WI38 (cell line): ENCODE results near the gene TRIM42.

ENCODE experiments used
- H3K4me3 ChIP-seq: 2 replicates; pipeline ENCODE4 v1.5.1; 2011; ENCODE audit warnings: low read depth, mild to moderate bottlenecking, control low read depth, low read length
- CTCF ChIP-seq: IDR thresholded peaks from 2 replicates; pipeline ENCODE4 v1.5.1; 2012; ENCODE audit warnings: low read depth, mild to moderate bottlenecking, control low read depth, low read length

TRIM42 gene

GRCh38 chr3:140723576-140723975, 45.7 kb downstream of the TRIM42 start:
- no peak for TF ChIP-seq CTCF
- no peak overlapping the region for H3K4me3 ChIP-seq

- no peak overlapping the region for H3K4me3 ChIP-seq
- TF ChIP-seq CTCF: no peak
Measured at GRCh38 chr3:140724856-140725812, 47.3 kb downstream of the TRIM42 start.

- H3K4me3 ChIP-seq: no peak overlapping the region
- no peak for TF ChIP-seq CTCF
Measured at GRCh38 chr3:140726066-140726465, 48.2 kb downstream of the TRIM42 start.

GRCh38 chr3:140727886-140728285, 50.0 kb downstream of the TRIM42 start:
- no peak overlapping the region for H3K4me3 ChIP-seq
- no peak for TF ChIP-seq CTCF

GRCh38 chr3:140731440-140732119, 53.7 kb downstream of the TRIM42 start:
- TF ChIP-seq CTCF: no peak
- no peak overlapping the region for H3K4me3 ChIP-seq

- H3K4me3 ChIP-seq: no peak overlapping the region
- TF ChIP-seq CTCF: no peak
Measured at GRCh38 chr3:140733623-140734022, 55.8 kb downstream of the TRIM42 start.
